ACHN (cell line): ENCODE measurements around the gene KCNG2.
"Not testable (repeated sequence)": the region's sequence is repeated elsewhere in the genome, so short reads cannot be mapped to it uniquely, and the experiment has no call there.

Source experiments
- DNase-seq: peaks from one replicate; pipeline ENCODE4 v3.0.0-alpha.2; 2015
- in situ Hi-C: cut with HindIII; loops from 2 replicates; pipeline ENCODE4 v1.10.0; 2017; ENCODE audit warnings: low sequenced_read_pairs, low pct_ligation_motif_present, low pct_unique_long_range_greater_than_20kb

The KCNG2 gene

GRCh38 chr18:79873449-79874110 is 75.8 kb downstream of the KCNG2 start:
- in situ Hi-C loops, result no loop called here
- no peak for DNase-seq

GRCh38 chr18:79874553-79875530 is 77.1 kb downstream of the KCNG2 start:
- in situ Hi-C loops, result no loop called here
- no peak for DNase-seq

- in situ Hi-C loops, result no loop called here
- DNase-seq, result no peak
Measured at GRCh38 chr18:79875531-79875919, 77.8 kb downstream of the KCNG2 start.

GRCh38 chr18:79875931-79876461 is 78.3 kb downstream of the KCNG2 start:
- in situ Hi-C loops, result no loop called here
- no peak for DNase-seq

- in situ Hi-C loops, result no loop called here
- no peak for DNase-seq
Measured at GRCh38 chr18:79876497-79876896, 78.8 kb downstream of the KCNG2 start.

GRCh38 chr18:79877163-79878091 is 79.7 kb downstream of the KCNG2 start:
- DNase-seq, result no peak
- in situ Hi-C loops, result no loop called here

- DNase-seq, in situ Hi-C loops: not testable (repeated sequence)
Measured at GRCh38 chr18:79878246-79878645, 80.5 kb downstream of the KCNG2 start.

GRCh38 chr18:79878741-79879378 is 81.1 kb downstream of the KCNG2 start:
- in situ Hi-C loops, result no loop called here
- DNase-seq, result no peak

GRCh38 chr18:79879566-79879965 is 81.8 kb downstream of the KCNG2 start:
- no peak for DNase-seq
- in situ Hi-C loops, result no loop called here

GRCh38 chr18:79881695-79882094 is 84.0 kb downstream of the KCNG2 start:
- in situ Hi-C loops, result no loop called here
- DNase-seq, result no peak

- DNase-seq, result no peak
- in situ Hi-C loops, result no loop called here
Measured at GRCh38 chr18:79882522-79883241, 84.9 kb downstream of the KCNG2 start.

GRCh38 chr18:79883461-79884293 is 85.9 kb downstream of the KCNG2 start:
- in situ Hi-C loops, result no loop called here
- DNase-seq, result no peak

- no peak for DNase-seq
- in situ Hi-C loops, result no loop called here
Measured at GRCh38 chr18:79884294-79884962, 86.7 kb downstream of the KCNG2 start.

GRCh38 chr18:79884963-79885728 is 87.4 kb downstream of the KCNG2 start:
- DNase-seq, result no peak
- in situ Hi-C loops, result no loop called here

- in situ Hi-C loops, result no loop called here
- no peak for DNase-seq
Measured at GRCh38 chr18:79887181-79888000, 89.7 kb downstream of the KCNG2 start.
